H9 (cell line): ENCODE measurements around the gene WDR31. TPM values are rescaled to one million over a fixed set of nuclear protein-coding genes. Genes with fewer than 3 reads are reported as not detected.

Experiments
- DNase-seq: peaks from one replicate; pipeline ENCODE4 v3.0.0-alpha.2; 2017
- H2AFZ ChIP-seq: one replicate; pipeline ENCODE4 v1.6.1; 2013; ENCODE audit warnings: mild to moderate bottlenecking, low read length, control low read depth, moderate library complexity
- H2AK5ac ChIP-seq: 2 replicates; pipeline ENCODE4 v1.6.1; 2013; ENCODE audit warnings: low read length, control low read depth, mixed read lengths; ENCODE audit not compliant: insufficient read length
- H2BK120ac ChIP-seq: one replicate; pipeline ENCODE4 v1.6.1; 2013; ENCODE audit warnings: low read depth, mild to moderate bottlenecking, low read length, control low read depth, inconsistent platforms; ENCODE audit not compliant: poor library complexity, severe bottlenecking
- H2BK12ac ChIP-seq: 2 replicates; pipeline ENCODE4 v1.6.1; 2013; ENCODE audit warnings: low read length, control low read depth, mixed read lengths, low read depth; ENCODE audit not compliant: insufficient read length
- H2BK15ac ChIP-seq: 2 replicates; pipeline ENCODE4 v1.6.1; 2013; ENCODE audit warnings: low read depth, low read length, control low read depth
- H2BK20ac ChIP-seq: one replicate; pipeline ENCODE4 v1.6.1; 2013; ENCODE audit warnings: low read depth, mild to moderate bottlenecking, low read length, control low read depth, inconsistent platforms; ENCODE audit not compliant: poor library complexity, severe bottlenecking
- H2BK5ac ChIP-seq: 2 replicates; pipeline ENCODE4 v1.6.1; 2013; ENCODE audit warnings: low read length, control low read depth, mixed read lengths; ENCODE audit not compliant: insufficient read length
- H3K14ac ChIP-seq: 2 replicates; pipeline ENCODE4 v1.6.1; 2013; ENCODE audit warnings: low read length, control low read depth; ENCODE audit not compliant: insufficient read depth
- H3K18ac ChIP-seq: 2 replicates; pipeline ENCODE4 v1.6.1; 2013; ENCODE audit warnings: low read depth, mild to moderate bottlenecking, mixed read lengths, low read length, control low read depth; ENCODE audit not compliant: insufficient read length
- H3K23ac ChIP-seq: 2 replicates; pipeline ENCODE4 v1.6.1; 2013; ENCODE audit warnings: low read length, control low read depth, mixed read lengths, low read depth; ENCODE audit not compliant: insufficient read length
- H3K23me2 ChIP-seq: 2 replicates; pipeline ENCODE4 v1.6.1; 2013; ENCODE audit warnings: low read depth, mild to moderate bottlenecking, mixed read lengths, low read length, control low read depth; ENCODE audit not compliant: insufficient read length, poor library complexity, severe bottlenecking
- H3K27ac ChIP-seq: 2 replicates; pipeline ENCODE4 v1.5.1; 2013; ENCODE audit warnings: low read length, control low read depth, mixed read lengths, low read depth; ENCODE audit not compliant: insufficient read length
- H3K27me3 ChIP-seq: 2 replicates; pipeline ENCODE4 v1.6.1; 2013; ENCODE audit warnings: low read length, control low read depth, inconsistent platforms; ENCODE audit not compliant: insufficient read depth
- H3K4ac ChIP-seq: 2 replicates; pipeline ENCODE4 v1.6.1; 2013; ENCODE audit warnings: low read depth, mild to moderate bottlenecking, control low read depth, inconsistent platforms, low read length, moderate library complexity
- H3K4me1 ChIP-seq: 2 replicates; pipeline ENCODE4 v1.6.1; 2013; ENCODE audit warnings: low read length, control low read depth, inconsistent platforms; ENCODE audit not compliant: insufficient read depth
- H3K4me2 ChIP-seq: 2 replicates; pipeline ENCODE4 v1.6.1; 2013; ENCODE audit warnings: low read length, control low read depth, mixed read lengths; ENCODE audit not compliant: insufficient read length, insufficient read depth
- H3K56ac ChIP-seq: 2 replicates; pipeline ENCODE4 v1.6.1; 2013; ENCODE audit warnings: low read depth, mild to moderate bottlenecking, mixed read lengths, low read length, control low read depth; ENCODE audit not compliant: insufficient read length
- H3K79me1 ChIP-seq: 2 replicates; pipeline ENCODE4 v1.6.1; 2013; ENCODE audit warnings: low read depth, mild to moderate bottlenecking, moderate library complexity, low read length, control low read depth, inconsistent platforms; ENCODE audit not compliant: insufficient read depth, poor library complexity, severe bottlenecking
- H3K79me2 ChIP-seq: 2 replicates; pipeline ENCODE4 v1.6.1; 2013; ENCODE audit warnings: low read length, control low read depth, inconsistent platforms; ENCODE audit not compliant: insufficient read depth
- H3K9ac ChIP-seq: 2 replicates; pipeline ENCODE4 v1.6.1; 2013; ENCODE audit warnings: low read length, control low read depth, mixed read lengths; ENCODE audit not compliant: insufficient read length; ENCODE audit errors: extremely low read depth
- H3K9me3 ChIP-seq: one replicate; pipeline ENCODE4 v1.6.1; 2013; ENCODE audit warnings: low read depth, low read length, inconsistent platforms; ENCODE audit not compliant: control insufficient read depth
- H3T11ph ChIP-seq: one replicate; pipeline ENCODE4 v1.6.1; 2013; ENCODE audit warnings: mild to moderate bottlenecking, low read length, control low read depth, inconsistent platforms
- H4K20me1 ChIP-seq: one replicate; pipeline ENCODE4 v1.6.1; 2013; ENCODE audit not compliant: control insufficient read depth, insufficient read length, insufficient read depth
- H4K5ac ChIP-seq: 2 replicates; pipeline ENCODE4 v1.6.1; 2013; ENCODE audit warnings: low read depth, mild to moderate bottlenecking, mixed read lengths, low read length, control low read depth; ENCODE audit not compliant: insufficient read length
- H4K8ac ChIP-seq: replicated peaks from 2 replicates; pipeline ENCODE4 v1.6.1; 2013; ENCODE audit warnings: low read length, control low read depth, mixed read lengths, low read depth; ENCODE audit not compliant: insufficient read length
- H4K91ac ChIP-seq: 2 replicates; pipeline ENCODE4 v1.6.1; 2013; ENCODE audit warnings: low read depth, mild to moderate bottlenecking, moderate library complexity, mixed read lengths, low read length, control low read depth; ENCODE audit not compliant: insufficient read length
- H3K27ac Mint-ChIP-seq, 3 experiments: 2 replicates in 2 of 3; 3 replicates in 1 of 3; pipeline ENCODE4 v1.8.0; 2020 to 2021; ENCODE audit warnings: mixed read lengths in 3 of 3, mild to moderate bottlenecking in 1 of 3, moderate library complexity in 1 of 3
- H3K27me3 Mint-ChIP-seq: 2 replicates; pipeline ENCODE4 v1.8.0; 2021; ENCODE audit warnings: low read depth, mild to moderate bottlenecking, moderate library complexity, mixed read lengths
- H3K36me3 Mint-ChIP-seq, 3 experiments: 2 replicates in 2 of 3; 3 replicates in 1 of 3; pipeline ENCODE4 v1.8.0; 2020 to 2021; ENCODE audit warnings: low read depth in 3 of 3, mixed read lengths in 3 of 3; ENCODE audit not compliant: insufficient read depth in 1 of 3
- H3K4me1 Mint-ChIP-seq, 2 experiments: 2 replicates each; pipeline ENCODE4 v1.8.0; 2020; ENCODE audit warnings: mixed read lengths in 2 of 2
- H3K4me3 Mint-ChIP-seq, 2 experiments: 2 replicates in 1 of 2; 3 replicates in 1 of 2; pipeline ENCODE4 v1.8.0; 2020 to 2021; ENCODE audit warnings: mild to moderate bottlenecking in 2 of 2, mixed read lengths in 2 of 2, moderate library complexity in 1 of 2
- H3K9me3 Mint-ChIP-seq, 2 experiments: 2 replicates in 1 of 2; 3 replicates in 1 of 2; pipeline ENCODE4 v1.8.0; 2020; ENCODE audit warnings: mild to moderate bottlenecking in 2 of 2, mixed read lengths in 2 of 2, moderate library complexity in 1 of 2
- CTCF ChIP-seq: fragments of 200-600 bp; sonication (generic); conservative IDR thresholded peaks from 3 replicates; pipeline ENCODE4 v1.8.0; 2021; ENCODE audit warnings: antibody characterized with exemption, mild to moderate bottlenecking
- WGBS: extraction: QIAGEN DNeasy Blood & Tissue Kit; methylation state at CpG from one replicate; pipeline ENCODE4 v1.1.7; 2013; ENCODE audit warnings: missing lambda C conversion rate, low lambda C conversion rate, mixed read lengths; ENCODE audit not compliant: insufficient read length; ENCODE audit errors: extremely low coverage; 5-methylcytosine and 5-hydroxymethylcytosine counted together
- total RNA-seq: library from RNA; stranded (reverse); gene quantifications from 2 replicates; pipeline ENCODE4 v1.2.1, GENCODE V29; 2021

Gene WDR31
- total RNA-seq, 1 experiment from 2014 or later, result 0.72 TPM

- Histone ChIP-seq H4K8ac (no peak overlapping the region), H2AK5ac (no peak overlapping the region), H3K4me1 (no peaks in the 10 kb centered on the region; the same call in 1 of the 2 replicates), H3K27ac (no peak overlapping the region), H2BK5ac (no peak overlapping the region), H3K14ac (no peak overlapping the region), H3K18ac (no peak overlapping the region), H3T11ph (no peak overlapping the region), H3K9ac (no peak overlapping the region), H4K5ac (no peak overlapping the region), H3K56ac (no peak overlapping the region), H2BK15ac (no peak overlapping the region), H2BK120ac (no peak overlapping the region), H3K9me3 (no peaks in the 10 kb centered on the region), H4K91ac (no peak overlapping the region), H3K4ac (no peak overlapping the region), H2BK12ac (no peak overlapping the region), H2AFZ (no peak overlapping the region), H3K4me2 (no peak overlapping the region), H3K23me2 (peaks cover 1% of the 10 kb centered on the region), H3K79me2 (no peaks in the 10 kb centered on the region), H2BK20ac (no peak overlapping the region), H3K27me3 (no peaks in the 10 kb centered on the region), H3K79me1 (no peaks in the 10 kb centered on the region), H4K20me1 (no peaks in the 10 kb centered on the region), H3K23ac (no peak overlapping the region)
- no peaks in the 10 kb centered on the region for H3K9me3 Mint-ChIP-seq
- WGBS, result no CpG with 5 or more reads among the region's 3 CpGs
- H3K27me3 Mint-ChIP-seq, result no peaks in the 10 kb centered on the region
- H3K36me3 Mint-ChIP-seq, result peaks cover 0 to 1% (median 0%) of the 10 kb centered on the region in 3 experiments; a peak in 2 of 7 replicates
- TF ChIP-seq CTCF, result no peak
- H3K4me1 Mint-ChIP-seq, result peaks cover 6 to 7% of the 10 kb centered on the region in 2 experiments
- no peak overlapping the region for H3K4me3 Mint-ChIP-seq
- no peak for DNase-seq
- H3K27ac Mint-ChIP-seq, result no peak overlapping the region
These were observed 23.3 kb upstream of the WDR31 start for GRCh38 chr9:113363336-113363735.
